VCaP (cell line): ENCODE results near the gene UBTF.

ENCODE experiments used
- H3K27ac ChIP-seq: fragments of 450-650 bp; 2 replicates; pipeline ENCODE4 v1.5.1; 2017
- CTCF ChIP-seq: fragments of 450-650 bp; conservative IDR thresholded peaks from 2 replicates; pipeline ENCODE4 v1.5.1; 2017; ENCODE audit warnings: mild to moderate bottlenecking, moderate library complexity

UBTF gene

DNA sequence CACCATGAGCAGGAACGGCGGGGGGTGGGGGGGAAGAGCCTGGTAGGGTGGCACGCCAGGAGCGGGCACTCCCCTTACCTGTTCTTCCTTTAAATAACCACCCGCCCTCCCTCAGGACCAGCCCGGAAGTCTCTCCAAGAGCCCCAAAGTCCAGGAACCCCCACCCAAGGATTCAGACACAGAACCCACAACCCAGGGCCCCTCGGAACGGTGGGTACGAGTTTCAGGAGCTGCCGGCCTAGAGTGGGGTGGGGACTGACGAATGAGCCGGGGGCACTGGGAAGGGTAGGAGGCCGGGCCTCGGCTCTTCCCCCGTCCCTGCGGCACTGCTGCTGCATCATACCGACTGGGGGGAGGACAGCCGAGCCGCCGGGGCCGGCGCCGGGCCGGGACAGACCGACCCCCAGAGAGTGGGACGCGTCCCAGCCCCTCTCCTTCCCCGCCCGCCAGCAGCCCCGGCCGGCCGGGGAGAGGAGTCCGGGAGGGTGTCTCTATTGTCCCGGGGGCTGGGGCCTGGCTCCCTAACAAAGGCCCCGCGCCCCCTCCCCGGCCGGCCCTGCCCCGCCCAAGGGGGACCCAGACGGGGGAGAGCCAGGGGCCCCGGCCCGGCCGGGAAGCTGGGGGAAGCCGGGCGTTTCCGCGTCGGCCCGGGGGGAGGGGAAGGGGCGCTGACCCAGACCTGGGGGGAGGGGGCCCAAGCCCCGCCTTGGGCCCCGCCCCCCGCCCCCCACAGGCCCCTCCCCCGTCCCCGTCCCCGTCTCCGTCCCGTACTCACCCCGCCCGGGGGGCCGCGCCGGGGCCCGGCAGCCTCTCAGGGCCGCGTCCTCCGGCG lies 20.5 kb downstream of the UBTF start:
- H3K27ac ChIP-seq, result peak overlapping the region; percentile 97
- no peak for TF ChIP-seq CTCF

DNA sequence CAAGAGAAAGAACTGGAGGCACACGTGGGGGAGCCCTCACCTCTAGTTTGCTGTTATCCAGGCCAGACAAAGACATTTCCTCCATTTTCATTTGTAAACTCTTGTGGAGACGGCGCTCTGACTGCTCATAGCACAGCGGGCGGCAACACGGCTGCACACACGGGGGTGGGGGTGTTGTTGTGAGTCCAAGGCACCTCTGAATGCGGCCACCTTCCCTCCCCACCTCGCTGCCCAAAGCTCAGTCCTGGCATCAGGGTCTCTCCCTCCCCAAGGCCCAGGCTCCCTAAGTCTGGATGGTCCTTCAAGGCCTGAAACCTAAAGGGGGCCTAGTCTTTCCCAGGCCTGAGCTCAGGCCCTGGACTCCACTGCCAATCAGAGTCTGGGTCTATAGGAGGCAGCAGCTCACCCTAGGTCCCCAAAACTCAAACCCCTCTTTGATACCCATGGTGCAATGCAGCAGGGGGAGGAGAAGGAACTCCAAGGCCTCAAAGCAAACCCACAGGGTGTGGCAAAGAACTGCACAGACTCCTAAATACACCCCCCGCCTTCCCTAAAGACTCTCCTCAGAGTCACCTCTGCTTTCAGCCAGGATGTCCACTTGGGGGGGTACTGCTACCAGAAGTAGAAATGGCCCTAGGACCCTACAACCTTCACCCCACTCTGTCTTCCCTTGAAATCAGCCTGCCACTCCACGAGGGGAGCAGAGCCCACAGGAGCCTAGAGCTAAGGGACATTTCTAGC lies 21.3 kb downstream of the UBTF start:
- TF ChIP-seq CTCF, result no peak
- peak overlapping the region; percentile 97 for H3K27ac ChIP-seq

DNA sequence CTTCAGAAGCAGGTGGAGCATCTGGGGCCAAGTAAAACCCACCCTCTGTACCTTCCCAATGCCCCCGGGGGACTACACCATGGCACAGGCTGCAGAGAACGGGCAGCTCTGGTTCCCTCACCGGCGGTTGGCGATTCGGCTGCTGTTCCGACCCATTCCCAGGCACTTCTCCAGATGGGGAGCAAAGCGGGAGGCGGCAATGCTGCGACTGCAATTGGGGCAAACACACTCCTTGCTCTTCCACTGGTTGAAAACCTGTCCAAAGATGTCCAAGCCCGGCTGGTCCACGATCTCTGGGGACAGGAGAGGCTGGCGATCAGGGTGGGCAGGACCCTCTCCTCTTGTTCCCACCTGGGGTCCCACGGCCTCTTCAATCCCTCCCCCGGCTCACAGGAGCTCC lies 22.4 kb downstream of the UBTF start:
- no peak for TF ChIP-seq CTCF
- peak overlapping the region; percentile 97 for H3K27ac ChIP-seq

- TF ChIP-seq CTCF, result no peak
- H3K27ac ChIP-seq, result peak overlapping the region; percentile 36; the same call in 1 of the 2 replicates
Observed at GRCh38 chr17:44193326-44194084, 26.0 kb downstream of the UBTF start.

DNA sequence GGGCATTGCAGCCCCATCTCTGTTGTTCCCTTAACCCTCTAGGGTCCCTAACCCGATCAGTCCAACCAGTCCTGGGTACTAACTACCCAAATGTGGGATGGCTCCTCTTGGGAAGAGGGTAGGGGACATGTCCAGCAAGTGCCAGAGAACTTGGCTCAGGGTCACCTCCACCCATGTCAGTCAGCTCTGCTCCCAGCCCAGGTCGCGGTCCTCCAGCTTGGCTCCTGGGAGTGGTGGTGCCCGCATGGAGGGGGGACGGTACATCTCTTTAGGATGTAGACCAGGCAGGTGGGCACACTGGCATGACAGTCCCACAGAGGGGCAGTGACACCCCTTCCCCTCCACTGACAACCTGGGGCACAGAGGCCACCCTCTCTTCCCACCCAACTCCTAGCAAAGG lies 26.7 kb downstream of the UBTF start:
- no peak for TF ChIP-seq CTCF
- H3K27ac ChIP-seq, result peak overlapping the region; percentile 36

DNA sequence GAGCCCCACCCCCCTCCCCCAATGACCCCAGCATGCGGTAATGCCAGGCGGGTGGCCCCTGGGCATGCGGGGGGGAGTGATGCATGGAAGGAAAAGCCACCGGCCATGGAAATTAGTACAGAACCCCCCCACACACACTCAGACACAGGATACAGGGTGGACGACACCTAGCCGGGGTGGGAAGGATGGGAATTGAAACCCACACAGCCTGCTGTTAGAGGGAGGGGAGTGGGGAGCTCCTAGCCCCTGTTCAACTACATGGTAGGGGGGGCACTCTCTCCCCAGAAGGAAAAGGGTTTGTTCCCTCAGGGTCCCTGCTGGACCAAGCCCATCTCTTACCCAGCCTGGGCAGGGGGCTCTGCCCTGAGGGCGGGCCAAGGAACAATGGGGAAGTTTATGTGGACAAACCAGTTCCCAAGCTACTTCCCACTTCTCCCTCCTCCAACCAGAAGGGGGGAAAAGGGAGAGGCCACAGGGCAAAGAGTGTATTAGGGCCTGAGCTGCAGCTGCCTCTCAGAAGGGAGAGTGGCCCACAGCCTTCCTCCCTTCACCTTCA lies 27.5 kb downstream of the UBTF start:
- peak overlapping the region; percentile 36 for H3K27ac ChIP-seq
- no peak for TF ChIP-seq CTCF
